K562 (cell line): Measurements from ENCODE around the gene NLRP10. TPM values are rescaled to one million over a fixed set of nuclear protein-coding genes. Genes with fewer than 3 reads are reported as not detected.

Experiments used
- ATAC-seq: fragments of 200-7000 bp; cut with Tn5 transposase; 3 replicates; pipeline ENCODE4 v1.9.1; 2020; ENCODE audit warnings: moderate library complexity
- BruUV-seq: library from RNA; stranded (reverse); fragments of 400-500 nt; replicated peaks from 2 replicates; lab custom pipeline; 2021; lab: Mats Ljungman, UMichigan
- CTCF ChIA-PET: fragments of 300-600 bp; formaldehyde crosslinking; extraction: SDS; loops from one replicate; lab custom pipeline; 2021; ENCODE audit warnings: low intra/inter-chr PET ratio; lab: Yijun Ruan, JAX
- POLR2A ChIA-PET: fragments of 300-600, 350-650 bp; sonication (Branson Sonifier 250); formaldehyde crosslinking; extraction: SDS; loops from one replicate; lab custom pipeline; 2021; ENCODE audit warnings: antibody characterized with exemption, inconsistent platforms; lab: Yijun Ruan, JAX
- DNase-seq, 4 experiments: peaks; one replicate each; pipeline versions ENCODE4 v3.0.0 to v3.0.0-alpha.2; 2011 to 2018; ENCODE audit warnings: low spot score in 3 of 4, mixed read lengths in 3 of 4; ENCODE audit errors: extremely low read depth in 1 of 4
- FAIRE-seq: peaks from 2 replicates; lab custom pipeline; 2011; peaks lifted over from hg19 to GRCh38; lab: Jason Lieb, UNC
- H2AFZ ChIP-seq: 2 replicates; pipeline ENCODE4 v1.6.0; 2011; ENCODE audit warnings: low read depth, low read length, control low read depth, inconsistent platforms
- H3K27ac ChIP-seq: fragments of 200-600 bp; 3 replicates; pipeline ENCODE4 v1.8.0; 2011; ENCODE audit warnings: low read depth, mild to moderate bottlenecking, control low read depth, inconsistent platforms, low read length, moderate library complexity, mixed read lengths; ENCODE audit errors: extremely low read depth
- H3K27me3 ChIP-seq, 2 experiments: fragments of 300-600 bp in 1 of 2; 2 replicates in 1 of 2; 3 replicates in 1 of 2; pipeline versions ENCODE4 v1.6.0 to v1.8.0; 2011; ENCODE audit warnings: inconsistent platforms in 2 of 2, low read length in 2 of 2, mild to moderate bottlenecking in 1 of 2, mixed read lengths in 1 of 2, moderate library complexity in 1 of 2; ENCODE audit not compliant: control insufficient read depth in 2 of 2, insufficient read depth in 2 of 2
- H3K36me3 ChIP-seq: fragments of 300-600 bp; 3 replicates; pipeline ENCODE4 v1.8.0; 2011; ENCODE audit warnings: mild to moderate bottlenecking, low read length, inconsistent platforms; ENCODE audit not compliant: control insufficient read depth, insufficient read depth
- H3K4me1 ChIP-seq, 2 experiments: fragments of 200-600 bp in 1 of 2; replicated peaks in 1 of 2; 2 replicates in 1 of 2; 3 replicates in 1 of 2; pipeline versions ENCODE4 v1.5.1 to v1.8.0; 2011; ENCODE audit warnings: inconsistent platforms in 2 of 2, low read length in 2 of 2, mild to moderate bottlenecking in 1 of 2, mixed read lengths in 1 of 2, moderate library complexity in 1 of 2; ENCODE audit not compliant: control insufficient read depth in 2 of 2, insufficient read depth in 2 of 2
- H3K4me2 ChIP-seq: 2 replicates; pipeline ENCODE4 v1.6.1; 2011; ENCODE audit warnings: low read length, control low read depth, inconsistent platforms, mixed read lengths; ENCODE audit not compliant: insufficient read depth
- H3K4me3 ChIP-seq: fragments of 200-600 bp; sonication (generic), shearing (Covaris generic); 2 replicates; pipeline ENCODE4 v1.5.1; 2016; ENCODE audit warnings: control low read depth, inconsistent platforms
- H3K79me2 ChIP-seq: fragments of 200-600 bp; 3 replicates; pipeline ENCODE4 v1.8.0; 2011; ENCODE audit warnings: low read length, inconsistent platforms; ENCODE audit not compliant: control insufficient read depth, insufficient read depth
- H3K9ac ChIP-seq, 2 experiments: 2 replicates each; pipeline versions ENCODE4 v1.6.0 to v1.6.1; 2011; ENCODE audit warnings: low read depth in 2 of 2, low read length in 2 of 2, control low read depth in 1 of 2, inconsistent platforms in 1 of 2, mild to moderate bottlenecking in 1 of 2, mixed read lengths in 1 of 2; ENCODE audit not compliant: insufficient read depth in 1 of 2
- H3K9me1 ChIP-seq: one replicate; pipeline ENCODE4 v1.6.0; 2011; ENCODE audit warnings: inconsistent platforms, mild to moderate bottlenecking, low read length, moderate library complexity; ENCODE audit not compliant: control insufficient read depth, insufficient read depth
- H3K9me3 ChIP-seq: replicated peaks from 2 replicates; pipeline ENCODE4 v1.5.1; 2011; ENCODE audit warnings: low read depth, low read length, inconsistent platforms; ENCODE audit not compliant: control insufficient read depth, insufficient read depth
- H4K20me1 ChIP-seq: replicated peaks from 2 replicates; pipeline ENCODE4 v1.6.1; 2011; ENCODE audit warnings: low read length, inconsistent platforms, mixed read lengths; ENCODE audit not compliant: control insufficient read depth, insufficient read depth
- HMGXB4 ChIP-seq: sonication (generic); formaldehyde crosslinking; IDR thresholded peaks from 2 replicates; pipeline ENCODE4 v1.8.1; 2023; ENCODE audit warnings: mild to moderate bottlenecking, missing genetic modification reagents
- SPI1 ChIP-seq: IDR thresholded peaks from 2 replicates; pipeline ENCODE4 v1.6.1; 2011; ENCODE audit warnings: low read depth, low read length, control low read depth, borderline replicate concordance
- SUPT5H ChIP-seq: fragments of 450-650 bp; IDR thresholded peaks from 2 replicates; pipeline ENCODE4 v1.6.1; 2016
- WGBS: fragments of 100-300 bp; shearing (Covaris generic); methylation state at CpG from one replicate; pipeline ENCODE4 v1.1.6; 2016; ENCODE audit warnings: low coverage, mixed read lengths; ENCODE audit not compliant: insufficient coverage; ENCODE audit errors: missing lambda C conversion rate; 5-methylcytosine and 5-hydroxymethylcytosine counted together
- in situ Hi-C: fragments of 300-500 bp; cut with MboI; formaldehyde crosslinking; loops from 4 replicates; pipeline ENCODE4 v1.15.0; 2018; ENCODE audit warnings: inconsistent platforms, mixed read lengths
- intact Hi-C: fragments of 100-400 bp; cut with micrococcal nuclease; formaldehyde crosslinking; loops from 2 replicates; pipeline ENCODE4 v1.14.2; 2022
- polyA plus RNA-seq, 8 experiments: library from polyadenylated mRNA; depleted of rRNA in 4 of 8; stranded (reverse) in 5 of 8; unstranded in 3 of 8; fragments of >200 nt; fragmentation: Nextera tagmentation in 2 of 8; fragmentation: Illumina TruSeq in 1 of 8; extraction: Ambion mirVana in 2 of 8; extraction: Trizol in 1 of 8; gene quantifications; 2 replicates each; pipeline versions ENCODE4 v1.2.1 to v1.2.3, GENCODE V29; 2011 to 2014; ENCODE audit warnings: inconsistent platforms in 1 of 8, missing spikeins in 1 of 8
- total RNA-seq, 7 experiments: library from RNA; depleted of rRNA in 6 of 7; stranded (reverse); fragments of >200 nt in 6 of 7; fragmentation: Illumina TruSeq in 2 of 7; extraction: Trizol in 2 of 7; gene quantifications; 2 replicates each; pipeline versions ENCODE4 v1.2.1 to v1.2.3, GENCODE V29; 2011 to 2021; ENCODE audit warnings: low replicate concordance in 1 of 7
- TF ChIP-seq, protein P1 (sequence below): fragments of 250-450 bp; sonication (Bioruptor Pico); IDR thresholded peaks from 2 replicates; pipeline ENCODE4 v1.4.0; 2020; ENCODE audit warnings: mild to moderate bottlenecking, moderate library complexity

NLRP10 gene
- total and polyA plus RNA-seq, 9 of the 15 experiments (the other 6 are each of a cell fraction or from before 2014, with no cell fraction given), result 0.04 to 0.14 (median 0.09) TPM; not detected in 6

DNA sequence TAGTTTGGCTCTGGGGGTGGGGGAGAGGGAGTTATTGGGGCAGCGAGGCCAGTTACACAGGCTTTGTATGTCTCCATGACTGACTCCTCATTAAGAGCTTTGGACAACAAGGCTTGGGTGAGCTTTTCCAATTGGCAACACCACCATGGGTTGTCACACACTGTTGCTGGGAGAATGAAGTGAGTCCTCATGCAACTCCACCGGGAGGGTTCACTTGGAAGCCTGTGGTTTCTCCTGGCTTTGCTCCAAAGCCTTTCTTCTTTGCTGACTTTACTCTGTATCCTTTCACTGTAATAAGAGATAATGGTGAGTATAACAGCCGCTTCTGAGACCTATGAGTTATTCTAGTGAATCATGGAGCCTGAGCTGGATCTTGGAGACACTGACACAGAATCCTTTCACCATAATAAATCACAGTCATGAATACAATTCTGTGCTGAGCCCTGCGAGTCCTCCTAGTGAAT, 46.8 kb upstream of the NLRP10 start:
- Histone ChIP-seq H3K4me1 (no peaks in the 10 kb centered on the region), H4K20me1 (no peaks in the 10 kb centered on the region), H3K27ac (no peak overlapping the region), H3K36me3 (no peaks in the 10 kb centered on the region), H3K9ac (no peak overlapping the region), H2AFZ (no peak overlapping the region), H3K9me1 (no peaks in the 10 kb centered on the region), H3K9me3 (no peaks in the 10 kb centered on the region), H3K27me3 (peaks cover 2 to 25% of the 10 kb centered on the region in 2 experiments; a peak in 3 of 5 replicates), H3K4me2 (no peak overlapping the region), H3K4me3 (no peak overlapping the region), H3K79me2 (no peaks in the 10 kb centered on the region)
- TF ChIP-seq, protein P1, sequence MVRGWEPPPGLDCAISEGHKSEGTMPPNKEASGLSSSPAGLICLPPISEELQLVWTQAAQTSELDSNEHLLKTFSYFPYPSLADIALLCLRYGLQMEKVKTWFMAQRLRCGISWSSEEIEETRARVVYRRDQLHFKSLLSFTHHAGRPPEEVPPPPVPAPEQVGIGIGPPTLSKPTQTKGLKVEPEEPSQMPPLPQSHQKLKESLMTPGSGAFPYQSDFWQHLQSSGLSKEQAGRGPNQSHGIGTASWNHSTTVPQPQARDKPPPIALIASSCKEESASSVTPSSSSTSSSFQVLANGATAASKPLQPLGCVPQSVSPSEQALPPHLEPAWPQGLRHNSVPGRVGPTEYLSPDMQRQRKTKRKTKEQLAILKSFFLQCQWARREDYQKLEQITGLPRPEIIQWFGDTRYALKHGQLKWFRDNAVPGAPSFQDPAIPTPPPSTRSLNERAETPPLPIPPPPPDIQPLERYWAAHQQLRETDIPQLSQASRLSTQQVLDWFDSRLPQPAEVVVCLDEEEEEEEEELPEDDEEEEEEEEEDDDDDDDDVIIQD, result no peak
- no peak for TF ChIP-seq SUPT5H
- FAIRE-seq (no peak), ATAC-seq (no peak), DNase-seq (no peak)
- ChIA-PET CTCF (no interaction called here), POLR2A (interaction anchor here (0.7 to 1.8 kb wide), 2 partner anchors 12 to 21 kb away, joined by 4 to 6 read pairs; no protein-coding TSS in a partner anchor)
- no TSS peak for BruUV-seq
- in situ Hi-C loops (no loop called here), intact Hi-C loops (no loop called here)
- WGBS, result 0% methylated on average over 4 of the region's 4 CpGs

DNA sequence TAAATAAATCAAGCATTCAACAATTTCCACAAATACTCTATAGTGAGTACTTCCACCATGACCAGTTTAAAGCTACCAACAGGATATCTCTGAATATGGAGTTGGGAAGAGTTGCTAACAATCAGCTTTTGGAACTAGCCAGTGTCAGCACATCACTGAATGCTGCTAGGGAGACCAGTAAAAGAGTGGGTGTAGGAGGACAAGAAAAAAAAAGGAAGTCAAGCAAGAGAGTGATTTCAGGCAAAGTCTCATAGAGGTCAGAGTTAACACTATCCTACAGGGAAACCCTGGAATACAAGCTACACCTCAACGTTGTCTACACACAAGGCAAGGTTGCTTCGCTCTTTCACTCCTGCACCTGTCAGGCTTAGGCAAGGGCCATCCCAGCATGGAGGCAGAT, 46.1 kb upstream of the NLRP10 start:
- Histone ChIP-seq H4K20me1 (0 out of 2 replicates have a peak, but pooled peaks cover 5% of the 10 kb centered on the region), H3K4me1 (no peaks in the 10 kb centered on the region), H2AFZ (no peak overlapping the region), H3K9me1 (no peaks in the 10 kb centered on the region), H3K4me3 (no peak overlapping the region), H3K9ac (no peak overlapping the region), H3K4me2 (no peak overlapping the region), H3K27me3 (peaks cover 2 to 21% of the 10 kb centered on the region in 2 experiments; a peak in 3 of 5 replicates), H3K9me3 (no peaks in the 10 kb centered on the region), H3K79me2 (no peaks in the 10 kb centered on the region), H3K36me3 (no peaks in the 10 kb centered on the region), H3K27ac (no peak overlapping the region)
- no peak for ATAC-seq
- CTCF ChIA-PET, result no interaction called here
- POLR2A ChIA-PET, result interaction anchor here (1.8 kb wide), 1 partner anchor 12 kb away, joined by 6 read pairs; no protein-coding TSS in a partner anchor
- TF ChIP-seq SPI1 (0 out of 2 replicates have a peak, but pooled peaks have one; percentile 2), HMGXB4 (CRISPR knock-in tag) (no peak)
- 4% methylated on average over 2 of the region's 2 CpGs for WGBS
- no peak for DNase-seq
- no TSS peak for BruUV-seq
- intact Hi-C loops, result no loop called here
- in situ Hi-C loops, result no loop called here
- no peak for FAIRE-seq
